Loucy (cell line): ENCODE results near the gene SLC43A2.

Experiments used
- H2AFZ ChIP-seq: fragments of 200-600 bp; sonication (generic); 2 replicates; pipeline ENCODE4 v1.6.0; 2016; ENCODE audit warnings: antibody characterized with exemption, mild to moderate bottlenecking, low read length, moderate library complexity
- H3F3A ChIP-seq: fragments of 200-600 bp; 2 replicates; pipeline ENCODE4 v1.6.0; 2016; ENCODE audit warnings: antibody characterized with exemption, low read depth, mild to moderate bottlenecking
- H3K27me3 ChIP-seq: fragments of 200-600 bp; sonication (generic); 2 replicates; pipeline ENCODE4 v1.6.1; 2014; ENCODE audit warnings: low read length, mild to moderate bottlenecking; ENCODE audit not compliant: insufficient read depth, poor library complexity, severe bottlenecking
- H3K36me3 ChIP-seq: fragments of 200-600 bp; sonication (generic); 2 replicates; pipeline ENCODE4 v1.6.1; 2016; ENCODE audit warnings: low read length; ENCODE audit not compliant: insufficient read depth
- H3K4me1 ChIP-seq: fragments of 200-600 bp; sonication (generic); 2 replicates; pipeline ENCODE4 v1.5.1; 2014; ENCODE audit warnings: low read length, mild to moderate bottlenecking; ENCODE audit not compliant: insufficient read depth, poor library complexity, severe bottlenecking
- H3K4me2 ChIP-seq: fragments of 200-600 bp; sonication (generic); 2 replicates; pipeline ENCODE4 v1.6.0; 2014; ENCODE audit warnings: antibody characterized with exemption, low read length, low read depth, mild to moderate bottlenecking; ENCODE audit not compliant: poor library complexity, severe bottlenecking
- H3K4me3 ChIP-seq: fragments of 200-600 bp; sonication (generic); 2 replicates; pipeline ENCODE4 v1.5.1; 2014; ENCODE audit warnings: low read length, mild to moderate bottlenecking, mixed read lengths; ENCODE audit not compliant: poor library complexity, severe bottlenecking
- H3K79me2 ChIP-seq: fragments of 200-600 bp; sonication (generic); 2 replicates; pipeline ENCODE4 v1.6.1; 2014; ENCODE audit warnings: low read length; ENCODE audit not compliant: insufficient read depth
- H3K9ac ChIP-seq: fragments of 200-600 bp; sonication (generic); 2 replicates; pipeline ENCODE4 v1.6.0; 2014; ENCODE audit warnings: mild to moderate bottlenecking, low read depth, low read length, moderate library complexity; ENCODE audit not compliant: poor library complexity, severe bottlenecking
- H3K9me2 ChIP-seq: fragments of 200-600 bp; sonication (generic); replicated peaks from 2 replicates; pipeline ENCODE4 v1.6.1; 2016; ENCODE audit warnings: low read depth, low read length, mixed read lengths
- H3K9me3 ChIP-seq: fragments of 200-600 bp; sonication (generic); 2 replicates; pipeline ENCODE4 v1.6.1; 2014; ENCODE audit warnings: mild to moderate bottlenecking, antibody characterized with exemption, low read length, low read depth; ENCODE audit not compliant: insufficient read depth
- H4K20me1 ChIP-seq: fragments of 200-600 bp; sonication (generic); 2 replicates; pipeline ENCODE4 v1.6.0; 2014; ENCODE audit warnings: antibody characterized with exemption, low read length, mild to moderate bottlenecking; ENCODE audit not compliant: insufficient read depth, poor library complexity, severe bottlenecking
- CTCF ChIP-seq: fragments of 200-600 bp; sonication (generic); conservative IDR thresholded peaks from 2 replicates; pipeline ENCODE4 v1.5.1; 2014; ENCODE audit warnings: mild to moderate bottlenecking, antibody characterized with exemption, low read length
- EZH2phosphoT487 ChIP-seq: fragments of 200-600 bp; IDR thresholded peaks from 2 replicates; pipeline ENCODE4 v1.6.1; 2018; ENCODE audit warnings: antibody characterized with exemption, mild to moderate bottlenecking, moderate library complexity, borderline replicate concordance

SLC43A2 gene

GRCh38 chr17:1590747-1591473 is 37.7 kb downstream of the SLC43A2 start:
- Histone ChIP-seq H3F3A (peaks cover 18% of the 10 kb centered on the region; the same call in 1 of the 2 replicates), H3K36me3 (no peaks in the 10 kb centered on the region; the same call in 1 of the 2 replicates), H4K20me1 (no peaks in the 10 kb centered on the region), H3K4me1 (peaks cover 56% of the 10 kb centered on the region), H3K4me2 (peak overlapping the region; percentile 28), H3K9me2 (no peaks in the 10 kb centered on the region), H3K9ac (peak overlapping the region; percentile 48), H3K4me3 (no peak overlapping the region), H2AFZ (no peak overlapping the region), H3K9me3 (no peaks in the 10 kb centered on the region), H3K79me2 (peaks cover 24% of the 10 kb centered on the region; the same call in 1 of the 2 replicates), H3K27me3 (no peaks in the 10 kb centered on the region)
- TF ChIP-seq EZH2phosphoT487, result no peak
- TF ChIP-seq CTCF, result no peak

DNA sequence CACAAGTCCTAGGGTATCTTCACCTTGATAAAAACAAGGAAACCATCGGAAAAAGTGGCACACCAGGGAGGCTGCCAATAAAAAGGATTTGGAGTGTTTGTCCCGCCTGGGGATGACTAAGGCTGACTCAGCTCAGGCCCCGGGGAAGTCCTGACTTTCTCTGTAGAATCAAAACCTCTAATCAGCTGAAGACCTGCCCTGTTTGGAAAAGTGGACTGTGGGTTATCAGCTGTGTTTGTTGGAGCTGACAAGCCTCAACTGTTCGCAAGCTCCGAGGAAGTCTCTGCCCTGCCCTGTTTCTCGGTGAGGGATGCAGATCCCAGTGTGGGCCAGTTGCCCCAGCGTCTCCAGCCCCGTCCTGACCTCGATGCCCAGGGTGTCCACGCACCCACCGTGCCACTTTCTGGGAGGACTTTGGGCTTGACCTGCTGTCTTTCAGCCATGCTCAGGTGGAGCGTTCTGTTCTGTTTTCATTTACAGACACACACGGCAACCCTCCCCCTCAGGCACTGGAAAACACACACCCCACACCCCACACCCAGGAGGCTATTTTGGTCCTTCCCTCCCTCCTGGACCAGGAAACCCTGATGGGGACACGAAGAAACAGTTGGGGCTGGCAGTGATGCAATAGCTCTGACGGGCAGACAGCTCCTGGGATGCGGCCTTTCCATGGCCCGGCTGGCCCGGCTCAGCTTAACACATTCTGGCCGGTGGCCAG is 38.4 kb downstream of the SLC43A2 start:
- TF ChIP-seq EZH2phosphoT487 (no peak), CTCF (no peak)
- H3K9me3 ChIP-seq, result no peaks in the 10 kb centered on the region
- H3K4me3 ChIP-seq, result no peak overlapping the region
- no peaks in the 10 kb centered on the region for H4K20me1 ChIP-seq
- H3K36me3 ChIP-seq, result no peaks in the 10 kb centered on the region; the same call in 1 of the 2 replicates
- H2AFZ ChIP-seq, result no peak overlapping the region
- H3F3A ChIP-seq, result peaks cover 18% of the 10 kb centered on the region; the same call in 1 of the 2 replicates
- no peaks in the 10 kb centered on the region for H3K9me2 ChIP-seq
- peak overlapping the region; percentile 48 for H3K9ac ChIP-seq
- peak overlapping the region; percentile 22 for H3K4me2 ChIP-seq
- peaks cover 50% of the 10 kb centered on the region for H3K4me1 ChIP-seq
- no peaks in the 10 kb centered on the region for H3K27me3 ChIP-seq
- peaks cover 16% of the 10 kb centered on the region; the same call in 1 of the 2 replicates for H3K79me2 ChIP-seq

DNA sequence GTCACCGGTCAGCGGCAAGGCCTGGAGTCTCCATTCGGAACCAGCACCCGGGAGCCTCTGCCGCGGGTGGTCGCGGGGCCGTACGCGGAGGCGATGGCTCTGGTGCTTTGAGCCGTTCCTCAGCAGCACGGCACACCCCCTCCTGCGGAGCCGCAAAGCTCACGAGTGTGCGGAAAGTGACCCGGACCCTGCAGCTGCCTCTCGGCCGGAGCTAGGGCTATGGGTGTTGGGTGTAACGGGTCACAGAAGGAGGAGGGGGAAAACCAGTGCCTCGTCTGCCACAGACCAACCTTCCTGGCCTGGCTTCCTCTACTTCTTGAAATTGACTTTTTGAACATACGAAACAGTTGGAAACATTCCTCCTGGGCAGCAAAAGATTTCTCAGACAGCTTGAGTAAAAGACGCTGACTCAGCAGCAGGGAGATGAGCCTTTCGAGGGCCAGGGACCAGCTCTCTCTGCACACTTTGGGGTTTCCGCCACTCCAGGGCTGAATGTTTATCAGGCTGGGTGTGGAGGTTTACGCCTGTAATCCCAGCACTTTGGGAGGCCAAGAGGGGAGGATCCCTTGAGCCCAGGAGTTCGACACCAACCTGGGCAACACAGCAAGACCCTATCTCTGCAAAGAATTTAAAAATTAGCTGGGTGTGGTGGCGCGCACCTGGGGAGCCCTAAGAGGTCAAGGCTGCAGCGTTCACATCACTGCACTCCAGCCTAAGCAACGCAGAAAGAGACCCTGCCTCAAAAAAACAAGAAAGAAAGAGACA is 39.6 kb downstream of the SLC43A2 start:
- Histone ChIP-seq H3K9me3 (no peaks in the 10 kb centered on the region), H3K27me3 (no peaks in the 10 kb centered on the region), H3K9ac (peak overlapping the region; percentile 48), H3F3A (peaks cover 14% of the 10 kb centered on the region; the same call in 1 of the 2 replicates), H3K9me2 (no peaks in the 10 kb centered on the region), H3K79me2 (peaks cover 15% of the 10 kb centered on the region; the same call in 1 of the 2 replicates), H3K36me3 (no peaks in the 10 kb centered on the region; the same call in 1 of the 2 replicates), H3K4me3 (no peak overlapping the region), H3K4me2 (no peak overlapping the region), H3K4me1 (peaks cover 41% of the 10 kb centered on the region), H4K20me1 (no peaks in the 10 kb centered on the region), H2AFZ (no peak overlapping the region)
- TF ChIP-seq CTCF (no peak), EZH2phosphoT487 (no peak)
